ENCODE results near the gene MVD.

Gene MVD, protein sequence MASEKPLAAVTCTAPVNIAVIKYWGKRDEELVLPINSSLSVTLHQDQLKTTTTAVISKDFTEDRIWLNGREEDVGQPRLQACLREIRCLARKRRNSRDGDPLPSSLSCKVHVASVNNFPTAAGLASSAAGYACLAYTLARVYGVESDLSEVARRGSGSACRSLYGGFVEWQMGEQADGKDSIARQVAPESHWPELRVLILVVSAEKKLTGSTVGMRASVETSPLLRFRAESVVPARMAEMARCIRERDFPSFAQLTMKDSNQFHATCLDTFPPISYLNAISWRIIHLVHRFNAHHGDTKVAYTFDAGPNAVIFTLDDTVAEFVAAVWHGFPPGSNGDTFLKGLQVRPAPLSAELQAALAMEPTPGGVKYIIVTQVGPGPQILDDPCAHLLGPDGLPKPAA

DNA sequence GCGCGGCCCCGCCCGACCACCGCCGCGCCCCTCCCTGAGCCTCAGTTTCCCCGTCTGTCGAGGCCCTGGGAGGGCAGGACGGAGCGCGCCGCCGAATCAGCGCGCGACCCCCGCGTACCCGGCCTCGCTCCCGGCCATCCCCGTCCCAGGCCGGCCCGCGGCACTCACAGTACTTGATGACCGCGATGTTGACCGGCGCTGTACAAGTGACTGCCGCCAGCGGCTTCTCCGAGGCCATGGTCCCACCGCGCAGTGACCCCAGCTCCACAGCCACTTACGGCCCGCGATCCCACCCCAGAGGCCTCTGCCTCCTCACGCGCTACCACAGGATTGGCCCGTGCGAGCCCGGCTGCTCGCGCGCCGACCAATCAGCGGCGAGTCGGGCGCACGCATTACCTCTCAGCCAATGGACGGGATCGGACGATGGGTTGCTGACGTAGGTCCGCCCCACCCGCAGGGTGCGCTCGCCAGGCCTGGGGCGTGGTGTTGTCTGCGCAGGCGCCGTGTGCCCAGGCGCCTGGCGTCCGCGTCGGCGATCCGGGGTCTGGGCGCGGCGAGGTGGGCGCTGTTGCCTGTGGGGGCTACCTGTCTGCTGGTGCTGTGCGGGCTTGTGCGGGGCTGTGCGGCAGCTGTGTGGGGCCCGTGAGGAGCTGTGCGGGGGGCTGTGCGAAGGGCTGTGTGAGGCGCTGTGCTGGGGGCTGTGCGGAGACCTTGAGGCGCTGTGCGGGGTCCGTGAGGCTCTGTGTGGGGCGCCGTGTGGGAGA, at the start of gene MVD:
MVD (minus strand) TSS at position 249 of the 764 bp plus-strand sequence; CDS start at position 238, 11 bp downstream.
- no peaks in the 10 kb centered on the region for H3K27me3 Mint-ChIP-seq
- H3K9me3 Mint-ChIP-seq (ENCODE audit: low read depth): no peaks in the 10 kb centered on the region
- peak within 1 kb of the TSS; percentile 84 for H3K27ac Mint-ChIP-seq
- peak within 1 kb of the TSS; percentile 90 for H3K4me3 Mint-ChIP-seq
- H3K4me1 Mint-ChIP-seq (ENCODE audit: low read depth): peaks cover 18% of the 10 kb centered on the region
- no peaks in the 10 kb centered on the region for H3K36me3 Mint-ChIP-seq

- Mint-ChIP-seq H3K4me1 (ENCODE audit: low read depth) (peaks cover 4% of the 10 kb centered on the region), H3K4me3 (no peak overlapping the region), H3K36me3 (no peaks in the 10 kb centered on the region)
Measured at GRCh38 chr16:88712362-88712979, 49.6 kb upstream of the MVD start.

DNA sequence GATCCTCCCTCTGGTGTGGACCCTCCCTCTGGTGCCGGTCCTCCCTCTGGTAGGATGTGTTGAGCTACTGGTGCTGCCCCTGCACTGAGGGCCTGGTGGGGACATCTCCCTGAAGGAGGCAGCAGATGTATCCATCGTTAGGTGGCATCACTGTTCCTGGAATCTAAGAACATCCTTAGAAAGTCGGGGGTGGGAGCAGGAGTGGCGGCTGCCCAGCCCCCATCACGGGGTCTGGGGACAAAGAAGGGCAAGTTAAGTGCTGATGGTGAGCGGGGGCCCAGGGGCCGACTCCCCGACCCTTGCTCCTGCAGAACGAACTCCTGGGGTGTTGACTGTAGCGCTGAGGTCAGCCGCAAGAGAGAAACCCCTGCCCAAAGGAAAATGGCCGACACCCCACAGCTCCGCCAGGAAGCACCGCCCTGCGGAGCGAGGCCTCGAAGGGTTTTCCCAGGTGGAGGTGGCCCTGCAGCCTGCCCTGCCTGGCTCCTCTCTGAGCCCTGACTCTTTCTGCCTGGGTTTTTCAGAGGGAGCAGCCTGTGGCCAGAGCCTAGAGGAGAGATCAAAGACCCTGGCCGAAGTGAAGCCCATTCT, 49.0 kb upstream of the MVD start:
- no peaks in the 10 kb centered on the region for H3K27me3 Mint-ChIP-seq
- H3K4me1 Mint-ChIP-seq (ENCODE audit: low read depth): peaks cover 10% of the 10 kb centered on the region
- H3K4me3 Mint-ChIP-seq: no peak overlapping the region
- no peaks in the 10 kb centered on the region for H3K9me3 Mint-ChIP-seq (ENCODE audit: low read depth)
- no peak overlapping the region for H3K27ac Mint-ChIP-seq
- H3K36me3 Mint-ChIP-seq: no peaks in the 10 kb centered on the region

More at GRCh38 chr16:88712362-88712979, 49.6 kb upstream of the MVD start:
- no peaks in the 10 kb centered on the region for H3K27me3 Mint-ChIP-seq
- H3K9me3 Mint-ChIP-seq (ENCODE audit: low read depth): no peaks in the 10 kb centered on the region
- no peak overlapping the region for H3K27ac Mint-ChIP-seq

- H3K27ac Mint-ChIP-seq: no peak overlapping the region
- no peak overlapping the region for H3K4me3 Mint-ChIP-seq
- no peaks in the 10 kb centered on the region for H3K9me3 Mint-ChIP-seq (ENCODE audit: low read depth)
- H3K4me1 Mint-ChIP-seq (ENCODE audit: low read depth): peaks cover 10% of the 10 kb centered on the region
- H3K36me3 Mint-ChIP-seq: no peaks in the 10 kb centered on the region
- H3K27me3 Mint-ChIP-seq: no peaks in the 10 kb centered on the region
Measured at GRCh38 chr16:88710556-88710955, 47.7 kb upstream of the MVD start.

DNA sequence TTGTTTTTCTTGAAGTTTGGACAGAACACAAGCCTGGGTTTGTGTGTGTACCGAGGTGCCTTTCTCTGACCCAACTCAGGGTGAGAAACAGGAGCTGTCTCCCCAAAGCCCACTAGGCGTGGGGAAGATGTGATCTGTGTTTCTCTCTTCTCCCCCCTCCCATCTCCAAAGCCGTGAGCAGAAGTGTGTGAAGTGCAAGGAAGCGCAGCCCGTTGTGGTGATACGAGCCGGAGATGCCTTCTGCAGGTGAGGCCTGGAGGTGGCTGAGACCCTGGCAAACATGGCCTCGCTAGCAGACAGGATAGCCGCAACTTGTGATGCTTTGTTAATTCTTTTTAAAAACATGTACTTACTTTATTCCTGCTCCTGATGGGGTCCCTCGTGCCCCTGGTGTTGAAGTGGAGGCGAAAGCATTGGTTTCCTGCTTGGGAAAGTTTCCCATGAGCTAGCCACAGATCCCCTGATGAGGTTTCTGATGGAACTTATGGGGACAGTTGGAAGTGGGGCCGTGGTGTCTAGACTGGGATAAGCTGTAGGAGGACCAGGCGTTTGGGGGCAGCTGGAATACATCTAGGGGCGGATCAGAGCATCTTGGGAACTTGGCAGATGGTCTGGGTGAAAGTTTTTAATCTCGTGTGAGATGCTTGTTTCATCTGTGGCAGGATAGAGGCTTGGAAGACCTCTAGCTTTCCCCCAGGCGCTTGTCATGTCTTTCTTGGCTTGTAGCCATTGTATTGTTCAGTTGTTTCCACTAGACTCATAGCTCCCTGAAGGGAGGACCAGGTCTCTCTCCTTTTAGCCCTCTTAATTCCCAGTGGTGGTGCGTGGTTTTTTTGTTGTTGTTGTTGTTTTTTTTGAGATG, 44.3 kb upstream of the MVD start:
- Mint-ChIP-seq H3K9me3 (ENCODE audit: low read depth) (no peaks in the 10 kb centered on the region), H3K36me3 (no peaks in the 10 kb centered on the region), H3K27me3 (no peaks in the 10 kb centered on the region), H3K27ac (peak overlapping the region; percentile 43), H3K4me1 (ENCODE audit: low read depth) (peaks cover 36% of the 10 kb centered on the region), H3K4me3 (peak overlapping the region; percentile 92)

GRCh38 chr16:88706229-88706964, 43.5 kb upstream of the MVD start, which contains the start of the genes CTU2 and RNF166:
Gene CTU2, plus strand, starts transcription at chr16:88706503. Its CDS starts 28 bp downstream, at chr16:88706531.
Gene RNF166, minus strand, starts transcription at chr16:88706408. Its CDS starts 83 bp downstream, at chr16:88706325.
- no peaks in the 10 kb centered on the region for H3K9me3 Mint-ChIP-seq (ENCODE audit: low read depth)
- peak within 1 kb of the TSS; percentile 94 for H3K27ac Mint-ChIP-seq
- H3K4me3 Mint-ChIP-seq: peak within 1 kb of the TSS; percentile 94
- peaks cover 43% of the 10 kb centered on the region for H3K4me1 Mint-ChIP-seq (ENCODE audit: low read depth)
- H3K36me3 Mint-ChIP-seq: no peaks in the 10 kb centered on the region
- H3K27me3 Mint-ChIP-seq: no peaks in the 10 kb centered on the region

DNA sequence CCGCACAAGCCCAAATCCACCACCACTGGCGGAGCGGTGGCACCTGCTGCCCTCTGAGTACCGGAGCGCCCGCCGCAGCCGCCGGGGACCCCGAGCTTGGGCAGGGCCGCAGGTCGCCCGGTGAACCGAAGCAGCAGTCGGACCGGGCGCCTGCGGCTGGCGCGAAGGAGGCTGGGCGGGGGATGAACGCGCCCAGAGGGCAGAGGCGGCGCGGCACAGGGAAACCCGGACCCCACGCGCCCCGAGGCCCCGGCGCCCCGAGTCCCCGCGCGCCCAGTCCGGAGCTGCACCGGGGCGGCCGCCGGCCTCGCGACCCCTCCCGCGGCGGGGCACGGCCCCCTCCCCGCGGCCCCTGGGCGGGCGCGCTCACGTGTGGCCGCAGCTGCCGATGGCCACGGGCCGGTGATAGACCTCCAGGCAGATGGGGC, 42.9 kb upstream of the MVD start:
- Mint-ChIP-seq H3K27me3 (no peaks in the 10 kb centered on the region), H3K27ac (peak overlapping the region; percentile 94), H3K4me1 (ENCODE audit: low read depth) (peaks cover 43% of the 10 kb centered on the region), H3K4me3 (peak overlapping the region; percentile 94), H3K36me3 (no peaks in the 10 kb centered on the region), H3K9me3 (ENCODE audit: low read depth) (no peaks in the 10 kb centered on the region)

GRCh38 chr16:88705076-88705684, 42.3 kb upstream of the MVD start:
- H3K36me3 Mint-ChIP-seq: no peaks in the 10 kb centered on the region
- peak overlapping the region; percentile 94 for H3K27ac Mint-ChIP-seq
- H3K27me3 Mint-ChIP-seq: no peaks in the 10 kb centered on the region
- peaks cover 45% of the 10 kb centered on the region for H3K4me1 Mint-ChIP-seq (ENCODE audit: low read depth)
- no peaks in the 10 kb centered on the region for H3K9me3 Mint-ChIP-seq (ENCODE audit: low read depth)
- peak overlapping the region; percentile 94 for H3K4me3 Mint-ChIP-seq

GRCh38 chr16:88703486-88704309, 40.8 kb upstream of the MVD start:
- no peaks in the 10 kb centered on the region for H3K9me3 Mint-ChIP-seq (ENCODE audit: low read depth)
- no peaks in the 10 kb centered on the region for H3K27me3 Mint-ChIP-seq
- no peaks in the 10 kb centered on the region for H3K36me3 Mint-ChIP-seq
- H3K4me1 Mint-ChIP-seq (ENCODE audit: low read depth): peaks cover 52% of the 10 kb centered on the region
- H3K27ac Mint-ChIP-seq: peak overlapping the region; percentile 94
- H3K4me3 Mint-ChIP-seq: peak overlapping the region; percentile 94

DNA sequence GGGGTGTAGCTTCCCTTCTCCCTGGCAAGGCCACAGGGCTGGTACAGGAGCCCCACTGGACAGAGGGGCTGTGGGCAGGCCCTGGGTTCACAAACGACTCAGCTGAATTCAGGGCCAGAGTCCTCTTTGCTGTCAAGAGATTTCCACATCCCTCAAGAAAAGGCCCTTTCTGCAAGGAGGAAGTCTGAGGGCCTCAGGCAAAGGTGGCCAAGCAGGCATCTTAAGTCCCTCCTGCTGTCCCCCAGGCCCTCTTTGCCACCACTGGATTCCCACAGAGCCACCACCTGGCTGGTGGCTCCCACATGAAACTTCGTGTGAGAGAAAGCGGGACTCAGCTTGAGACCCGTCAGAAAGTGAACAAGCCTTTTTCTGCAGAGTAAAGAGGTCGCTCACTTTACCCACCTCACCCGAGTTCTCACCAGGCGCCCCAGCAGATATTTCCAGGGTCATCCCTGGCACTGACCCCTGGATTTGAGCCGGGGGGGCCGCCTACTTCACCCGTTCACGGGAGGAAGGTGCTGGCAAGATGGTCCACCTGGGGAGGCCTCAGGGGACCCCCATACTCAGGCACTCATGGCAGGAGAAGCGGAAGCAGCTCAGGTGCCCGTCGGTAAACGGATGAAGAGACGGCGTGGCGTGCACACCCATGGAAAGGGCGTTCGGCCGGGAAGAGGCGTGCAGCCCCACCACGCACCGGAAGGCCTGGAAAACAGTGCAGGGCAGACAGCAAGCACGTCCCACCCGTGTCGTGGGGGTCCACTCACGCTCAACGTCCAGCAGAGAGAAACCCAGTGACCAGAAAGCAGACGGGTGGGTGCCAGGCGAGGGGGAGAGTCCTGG, 39.7 kb upstream of the MVD start:
- Mint-ChIP-seq H3K27ac (peak overlapping the region; percentile 94), H3K4me3 (peak overlapping the region; percentile 94), H3K36me3 (no peaks in the 10 kb centered on the region), H3K9me3 (ENCODE audit: low read depth) (no peaks in the 10 kb centered on the region), H3K4me1 (ENCODE audit: low read depth) (peaks cover 60% of the 10 kb centered on the region), H3K27me3 (no peaks in the 10 kb centered on the region)

DNA sequence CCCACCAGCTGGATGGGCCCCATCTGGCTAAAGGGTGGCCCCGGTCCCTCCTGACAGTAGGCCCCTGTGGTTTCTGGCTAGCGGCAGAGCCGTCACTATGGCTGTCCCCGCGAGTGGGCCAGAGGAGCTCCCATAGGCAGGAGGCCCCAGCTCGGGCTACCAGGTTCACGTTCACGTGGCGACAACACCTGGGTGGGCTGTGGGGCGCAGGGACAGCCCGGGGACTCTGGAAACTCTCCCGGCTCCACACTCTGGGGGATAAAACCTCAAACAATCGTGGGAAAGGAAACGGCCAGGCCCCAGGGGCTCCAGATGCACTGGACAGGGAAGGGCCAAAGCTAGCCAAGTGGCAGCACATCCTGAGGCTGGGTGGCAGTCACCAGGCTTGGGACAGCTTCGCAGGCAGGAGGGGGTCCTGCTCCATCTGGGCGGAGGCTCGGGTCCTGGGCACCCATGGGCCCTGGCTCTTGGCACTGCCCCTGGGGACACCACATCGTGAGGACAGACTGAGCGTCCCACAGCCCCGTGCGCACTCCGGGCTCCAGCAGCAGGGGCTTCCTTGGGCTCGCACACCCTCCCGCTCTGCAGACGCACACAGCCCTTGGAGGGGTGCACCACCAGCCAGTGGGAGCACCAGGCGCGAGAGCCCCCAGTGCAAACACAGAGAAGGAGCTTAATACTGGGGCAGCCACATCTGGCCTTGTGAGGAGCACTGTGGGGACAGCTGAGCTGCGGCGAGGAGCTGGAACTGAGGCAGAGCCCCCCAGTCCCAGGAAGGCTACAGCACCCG, 38.9 kb upstream of the MVD start:
- Mint-ChIP-seq H3K27ac (peak overlapping the region; percentile 94), H3K27me3 (no peaks in the 10 kb centered on the region), H3K4me1 (ENCODE audit: low read depth) (peaks cover 54% of the 10 kb centered on the region), H3K9me3 (ENCODE audit: low read depth) (no peaks in the 10 kb centered on the region), H3K4me3 (peak overlapping the region; percentile 94), H3K36me3 (no peaks in the 10 kb centered on the region)

All from activated naive CD8-positive, alpha-beta T cell (primary cell).